Endothelial cell of umbilical vein (primary cell): ENCODE data around the gene HSPA2.

Experiments used
- CTCF ChIP-seq, 2 donors: IDR thresholded peaks; 1 replicate in 1 of 2; 2 replicates in 1 of 2; pipeline ENCODE4 v1.5.1; 2011; ENCODE audit warnings: low read length in 2 of 2, mild to moderate bottlenecking in 2 of 2, moderate library complexity in 2 of 2, control low read depth in 1 of 2, inconsistent platforms in 1 of 2, low read depth in 1 of 2; ENCODE audit not compliant: insufficient read depth in 1 of 2; ENCODE audit errors: extremely low read depth in 1 of 2
- EZH2 ChIP-seq: IDR thresholded peaks from 2 replicates; pipeline ENCODE4 v1.6.1; 2012; ENCODE audit warnings: borderline replicate concordance, low read depth, mild to moderate bottlenecking, moderate library complexity, low read length, inconsistent platforms; ENCODE audit not compliant: severe bottlenecking
- GATA2 ChIP-seq: IDR thresholded peaks from 2 replicates; pipeline ENCODE4 v1.7.0; 2011; ENCODE audit warnings: low read depth, mild to moderate bottlenecking, moderate library complexity, mixed read lengths, low read length; ENCODE audit not compliant: insufficient read length, insufficient read depth
- JUN ChIP-seq: IDR thresholded peaks from 2 replicates; pipeline ENCODE4 v1.6.1; 2011; ENCODE audit warnings: borderline replicate concordance, low read depth; ENCODE audit not compliant: insufficient read length, insufficient read depth
- MAX ChIP-seq: IDR thresholded peaks from 2 replicates; pipeline ENCODE4 v1.6.1; 2011; ENCODE audit not compliant: insufficient read depth, insufficient read length
- MYC ChIP-seq: IDR thresholded peaks from one replicate; pipeline ENCODE4 v1.6.1; 2011; ENCODE audit warnings: mild to moderate bottlenecking, low read depth, low read length
- POLR2A ChIP-seq: IDR thresholded peaks from 2 replicates; pipeline ENCODE4 v1.6.1; 2012; ENCODE audit warnings: low read depth, mild to moderate bottlenecking, control low read depth, low read length
- POLR2AphosphoS5 ChIP-seq: IDR thresholded peaks from 2 replicates; pipeline ENCODE4 v1.6.1; 2012; ENCODE audit warnings: low read depth, mild to moderate bottlenecking, control low read depth, low read length, moderate library complexity; ENCODE audit not compliant: insufficient read depth

- no peak for TF ChIP-seq MAX
- TF ChIP-seq CTCF (IDR thresholded peaks at IDR 0.05; ENCODE audit: extremely low read depth in 1 of 2, insufficient read depth in 1 of 2, low read depth in 1 of 2, low read length in 2 of 2), result no peak
- no peak for TF ChIP-seq POLR2A
- TF ChIP-seq GATA2, result no peak
- no peak for TF ChIP-seq EZH2
- no peak for TF ChIP-seq JUN
- no peak for TF ChIP-seq POLR2AphosphoS5
- no peak for TF ChIP-seq MYC
Observed at GRCh38 chr14:64491637-64492036, 48.9 kb upstream of the HSPA2 start.
